GM12875 (cell line): ENCODE data around the gene SYNDIG1.

Experiments used
- H3K4me3 ChIP-seq: one replicate; pipeline ENCODE4 v1.5.1; 2011; ENCODE audit warnings: low read depth, low read length, control low read depth
- TF ChIP-seq, protein P1 (sequence below): IDR thresholded peaks from 2 replicates; pipeline ENCODE4 v1.5.1; 2011; ENCODE audit warnings: low read depth, mild to moderate bottlenecking, control low read depth, inconsistent platforms, low read length, moderate library complexity, borderline replicate concordance; ENCODE audit not compliant: insufficient read depth

SYNDIG1 gene

DNA sequence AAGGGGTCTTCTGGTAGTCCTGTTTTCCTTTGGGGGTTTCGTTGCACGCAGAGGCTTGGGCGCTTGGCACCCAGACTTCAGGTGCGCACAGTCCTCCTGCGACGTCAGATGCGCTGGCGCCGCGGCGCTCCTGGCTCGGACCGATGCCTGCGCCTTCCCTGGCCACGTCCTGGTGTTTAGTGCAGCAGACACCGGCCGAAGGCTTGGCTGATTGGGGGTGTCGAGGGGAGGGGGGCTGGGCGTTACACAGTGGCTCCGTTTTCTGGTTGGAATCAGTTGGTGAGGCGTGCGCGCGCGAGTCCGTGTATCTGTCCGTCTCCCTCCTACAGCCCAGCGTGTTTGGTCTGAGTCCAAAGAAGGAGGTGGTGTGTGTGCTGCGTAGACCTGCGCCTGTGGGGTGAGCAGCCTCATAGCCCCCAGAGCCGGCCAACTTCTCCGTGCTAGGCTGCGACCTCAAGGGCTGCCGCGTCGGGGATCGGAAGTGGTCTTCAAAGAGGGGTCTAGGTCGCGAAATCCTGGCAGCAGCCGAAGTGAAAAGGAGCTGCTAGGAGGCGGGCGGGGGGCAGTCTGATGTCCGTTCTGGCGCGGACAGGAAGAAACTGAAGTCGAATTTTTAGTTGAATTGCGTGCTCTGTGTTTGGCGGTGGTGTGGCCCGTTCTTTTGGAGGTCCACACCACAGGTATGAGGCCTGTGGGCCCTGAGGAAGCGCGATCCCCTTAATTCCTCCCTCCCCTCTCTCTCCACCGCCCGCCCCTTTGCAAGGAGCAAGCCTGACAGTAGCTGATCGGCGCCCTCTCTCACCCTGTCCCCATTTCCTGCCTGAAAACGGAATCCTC, 1.5 kb downstream of the SYNDIG1 start:
- H3K4me3 ChIP-seq = no peak overlapping the region
- TF ChIP-seq, protein P1, sequence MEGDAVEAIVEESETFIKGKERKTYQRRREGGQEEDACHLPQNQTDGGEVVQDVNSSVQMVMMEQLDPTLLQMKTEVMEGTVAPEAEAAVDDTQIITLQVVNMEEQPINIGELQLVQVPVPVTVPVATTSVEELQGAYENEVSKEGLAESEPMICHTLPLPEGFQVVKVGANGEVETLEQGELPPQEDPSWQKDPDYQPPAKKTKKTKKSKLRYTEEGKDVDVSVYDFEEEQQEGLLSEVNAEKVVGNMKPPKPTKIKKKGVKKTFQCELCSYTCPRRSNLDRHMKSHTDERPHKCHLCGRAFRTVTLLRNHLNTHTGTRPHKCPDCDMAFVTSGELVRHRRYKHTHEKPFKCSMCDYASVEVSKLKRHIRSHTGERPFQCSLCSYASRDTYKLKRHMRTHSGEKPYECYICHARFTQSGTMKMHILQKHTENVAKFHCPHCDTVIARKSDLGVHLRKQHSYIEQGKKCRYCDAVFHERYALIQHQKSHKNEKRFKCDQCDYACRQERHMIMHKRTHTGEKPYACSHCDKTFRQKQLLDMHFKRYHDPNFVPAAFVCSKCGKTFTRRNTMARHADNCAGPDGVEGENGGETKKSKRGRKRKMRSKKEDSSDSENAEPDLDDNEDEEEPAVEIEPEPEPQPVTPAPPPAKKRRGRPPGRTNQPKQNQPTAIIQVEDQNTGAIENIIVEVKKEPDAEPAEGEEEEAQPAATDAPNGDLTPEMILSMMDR = no peak

DNA sequence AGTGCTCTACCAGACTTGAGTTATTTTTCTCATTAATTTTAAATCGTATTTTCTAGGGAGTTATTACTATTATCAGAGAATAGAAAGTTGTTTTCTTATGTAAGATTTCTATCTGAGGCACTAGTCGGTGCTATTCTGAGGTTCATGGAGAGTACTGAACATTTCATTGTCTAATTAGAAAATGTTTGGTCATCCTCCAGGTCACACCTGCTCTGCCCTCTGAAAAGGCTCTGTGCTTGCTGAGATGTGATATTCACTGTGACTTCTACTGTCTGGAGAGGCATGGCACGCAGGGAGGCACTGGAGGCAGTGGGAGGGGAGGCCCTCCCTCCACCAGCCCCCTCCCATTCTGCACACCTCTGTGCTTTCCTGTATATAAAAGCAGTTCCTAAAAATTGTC, 3.0 kb downstream of the SYNDIG1 start:
- TF ChIP-seq, protein P1 = no peak
- no peak overlapping the region for H3K4me3 ChIP-seq

DNA sequence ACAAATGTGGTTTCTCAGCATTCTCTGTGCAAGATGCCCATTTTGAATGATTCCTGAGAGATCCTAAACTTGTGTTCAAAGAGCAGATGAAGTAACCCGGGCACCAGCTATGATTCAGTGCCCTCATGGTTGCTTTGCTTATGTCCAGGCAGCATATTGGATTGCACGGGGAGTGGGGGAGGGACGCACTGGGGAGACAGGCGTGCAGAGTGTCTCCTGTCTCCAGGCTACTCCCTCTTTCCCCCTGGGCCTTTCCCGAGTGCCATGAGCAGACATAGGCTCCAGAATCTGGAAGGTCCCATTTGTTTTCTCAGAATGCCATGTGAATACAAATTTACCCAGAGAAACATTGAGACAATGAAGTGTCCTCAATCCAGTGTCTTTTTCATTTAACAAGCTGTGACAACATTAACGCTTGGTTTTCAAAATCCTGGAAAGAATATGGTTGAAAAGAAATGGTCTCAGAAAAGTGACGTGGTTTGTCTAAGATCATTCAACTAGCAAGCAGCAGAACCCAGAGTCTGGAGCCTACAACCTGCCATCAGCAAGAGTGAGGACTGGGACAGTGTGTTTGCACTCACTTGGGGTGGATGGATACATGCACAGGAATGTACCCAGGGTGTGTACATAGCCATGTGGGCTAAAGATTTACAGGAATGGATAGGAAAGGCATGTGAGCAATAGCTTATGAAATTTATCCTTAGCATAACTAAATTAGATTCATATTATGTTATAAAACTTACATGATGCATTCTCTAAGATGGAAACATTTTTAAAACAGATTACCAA, 4.2 kb downstream of the SYNDIG1 start:
- TF ChIP-seq, protein P1 = no peak

DNA sequence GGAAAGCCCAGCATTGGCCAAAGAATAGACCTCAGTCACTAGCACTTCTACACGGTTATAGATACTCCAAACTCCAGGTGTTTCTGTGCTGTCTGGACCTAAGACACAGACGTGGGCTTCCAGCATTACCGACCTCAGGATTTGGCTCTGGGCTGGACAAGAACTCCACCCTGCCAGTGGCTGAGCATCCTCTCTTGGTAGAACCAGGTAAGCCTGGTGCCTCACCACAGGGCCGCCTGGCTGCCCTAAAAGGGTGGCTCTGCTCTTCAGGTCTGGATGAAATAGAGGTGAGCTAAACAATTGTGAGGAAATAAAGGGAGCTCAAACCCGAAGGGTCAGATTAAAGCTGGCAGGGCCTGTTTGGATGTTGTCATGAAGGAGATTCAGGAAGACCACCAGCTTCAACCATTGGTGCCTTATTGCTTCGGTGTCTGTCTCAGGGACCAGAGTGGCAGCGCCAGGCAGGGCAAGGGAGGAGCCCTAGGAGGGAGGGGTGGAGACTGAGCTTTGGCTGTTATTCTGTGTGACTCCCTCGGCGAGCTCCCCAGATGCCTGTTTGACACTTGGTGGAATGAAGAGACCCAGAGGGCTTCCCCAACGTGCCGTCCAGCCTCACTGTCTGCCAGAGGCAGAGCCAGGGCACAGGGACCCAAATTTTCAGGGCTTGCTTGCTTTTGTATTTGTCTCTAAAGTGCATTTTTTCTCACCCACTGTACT, 8.6 kb downstream of the SYNDIG1 start:
- TF ChIP-seq, protein P1 = no peak
- H3K4me3 ChIP-seq = no peak overlapping the region

More for the DNA sequence above, 4.2 kb downstream of the SYNDIG1 start:
- H3K4me3 ChIP-seq = no peak overlapping the region

DNA sequence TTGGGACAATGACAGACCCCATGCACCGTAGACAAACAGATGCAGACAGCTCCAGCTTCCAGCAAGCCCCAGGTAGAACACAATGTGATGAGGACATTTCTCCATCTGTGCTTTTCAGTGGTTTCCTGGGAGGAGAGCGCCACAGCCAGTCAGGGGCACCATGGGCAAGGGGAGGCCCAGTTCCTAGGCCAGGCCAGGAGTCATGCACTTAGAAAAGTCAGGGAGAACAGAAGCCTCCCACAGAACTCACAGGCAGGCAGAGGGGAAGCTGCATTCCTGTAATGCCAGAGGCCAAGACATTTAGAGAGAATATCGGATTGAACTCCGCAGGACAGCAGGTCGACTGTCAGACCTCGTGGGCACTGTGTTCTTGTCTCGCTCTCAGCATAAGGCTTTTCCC, 9.2 kb downstream of the SYNDIG1 start:
- no peak overlapping the region for H3K4me3 ChIP-seq
- TF ChIP-seq, protein P1 = no peak

DNA sequence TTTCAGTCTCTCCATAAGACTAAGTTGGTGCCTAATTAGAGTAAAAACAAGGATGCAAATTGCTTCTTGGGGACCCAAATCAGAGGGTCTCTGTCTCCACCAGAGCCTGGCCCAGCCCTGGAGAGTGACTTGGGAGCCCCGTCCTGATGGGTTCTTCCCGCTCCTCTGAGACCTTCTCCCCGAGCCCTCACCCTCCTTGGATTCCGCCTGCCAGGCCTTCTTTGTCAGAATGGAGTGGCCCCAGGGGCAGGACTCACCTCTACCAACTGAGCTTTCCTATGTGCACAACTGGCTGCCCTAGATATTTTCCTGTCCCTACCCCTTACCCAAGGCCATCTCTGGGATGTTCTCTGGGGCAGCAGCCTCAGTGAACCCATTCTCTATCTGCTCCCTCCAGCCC, 9.7 kb downstream of the SYNDIG1 start:
- TF ChIP-seq, protein P1 = no peak
- H3K4me3 ChIP-seq = no peak overlapping the region
